ENCODE data around the gene ACKR1.

- TF ChIP-seq CTCF (IDR thresholded peaks at IDR 0.05) (no peak), EP300 (IDR thresholded peaks at IDR 0.05) (no peak)
These were observed 33.4 kb upstream of the ACKR1 start, which contains the start of gene CADM3 for GRCh38 chr1:159171254-159171687.

Measured in sigmoid colon (tissue), 4 donors.